Measurements from ENCODE around the gene RPP38. TPM values are rescaled to one million over a fixed set of nuclear protein-coding genes. Genes with fewer than 3 reads are reported as not detected.

RPP38 gene
- polyA plus RNA-seq, 3 donors: 8.1 to 13.8 (median 13.3) TPM

DNA sequence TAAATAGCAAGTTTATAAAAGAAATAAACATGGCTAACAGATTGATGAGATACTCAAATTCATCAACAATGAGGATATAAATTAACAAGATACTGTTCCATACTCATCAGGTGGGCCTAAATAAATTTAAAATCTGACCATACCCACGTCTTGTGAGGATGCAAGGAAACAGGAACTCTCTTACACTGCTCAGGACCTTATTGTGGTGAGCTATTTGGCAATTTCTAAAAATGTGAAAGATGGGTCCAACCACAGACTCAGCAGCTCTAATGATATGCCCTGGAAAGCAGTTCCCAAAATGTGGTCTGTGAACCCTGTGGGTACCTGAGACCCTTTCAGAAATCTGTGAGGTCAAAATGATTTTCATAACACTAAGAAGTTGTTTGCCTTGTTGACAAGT, 21.5 kb downstream of the RPP38 start:
- no peak overlapping the region for H2AFZ ChIP-seq (ENCODE audit: insufficient read depth, low read depth, low read length, poor library complexity, severe bottlenecking)
- Mint-ChIP-seq H3K27ac (no peak overlapping the region), H3K9me3 (peaks cover 0 to 3% (median 0%) of the 10 kb centered on the region in 7 donors), H3K4me1 (peaks cover 3% of the 10 kb centered on the region), H3K36me3 (peaks cover 11 to 15% of the 10 kb centered on the region in 2 donors), H3K27me3 (ENCODE audit: low read depth in 3 of 3) (no peaks in the 10 kb centered on the region), H3K4me3 (no peak overlapping the region)
- TF ChIP-seq, protein P1, sequence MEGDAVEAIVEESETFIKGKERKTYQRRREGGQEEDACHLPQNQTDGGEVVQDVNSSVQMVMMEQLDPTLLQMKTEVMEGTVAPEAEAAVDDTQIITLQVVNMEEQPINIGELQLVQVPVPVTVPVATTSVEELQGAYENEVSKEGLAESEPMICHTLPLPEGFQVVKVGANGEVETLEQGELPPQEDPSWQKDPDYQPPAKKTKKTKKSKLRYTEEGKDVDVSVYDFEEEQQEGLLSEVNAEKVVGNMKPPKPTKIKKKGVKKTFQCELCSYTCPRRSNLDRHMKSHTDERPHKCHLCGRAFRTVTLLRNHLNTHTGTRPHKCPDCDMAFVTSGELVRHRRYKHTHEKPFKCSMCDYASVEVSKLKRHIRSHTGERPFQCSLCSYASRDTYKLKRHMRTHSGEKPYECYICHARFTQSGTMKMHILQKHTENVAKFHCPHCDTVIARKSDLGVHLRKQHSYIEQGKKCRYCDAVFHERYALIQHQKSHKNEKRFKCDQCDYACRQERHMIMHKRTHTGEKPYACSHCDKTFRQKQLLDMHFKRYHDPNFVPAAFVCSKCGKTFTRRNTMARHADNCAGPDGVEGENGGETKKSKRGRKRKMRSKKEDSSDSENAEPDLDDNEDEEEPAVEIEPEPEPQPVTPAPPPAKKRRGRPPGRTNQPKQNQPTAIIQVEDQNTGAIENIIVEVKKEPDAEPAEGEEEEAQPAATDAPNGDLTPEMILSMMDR (IDR thresholded peaks at IDR 0.05): no peak
- no peaks in the 10 kb centered on the region for H3K27me3 ChIP-seq (ENCODE audit: control insufficient read depth in 2 of 2, insufficient read depth in 2 of 2, low read length in 2 of 2)
- H3K4me3 ChIP-seq (replicated peaks in 1 of 3; ENCODE audit: low read depth in 2 of 3, low read length in 3 of 3): no peak overlapping the region
- H3K9me3 ChIP-seq (replicated peaks in 1 of 2; ENCODE audit: control insufficient read depth in 1 of 2, insufficient read depth in 1 of 2, low read length in 2 of 2): no peaks in the 10 kb centered on the region
- WGBS (ENCODE audit: insufficient coverage): no CpG with 5 or more reads among the region's 1 CpG
- DNase-seq: no peak
- H3K9ac ChIP-seq (ENCODE audit: insufficient read depth, low read length, poor library complexity, severe bottlenecking): no peak overlapping the region
- H4K20me1 ChIP-seq (ENCODE audit: insufficient read depth, low read length): no peaks in the 10 kb centered on the region
- no peak overlapping the region for H3K27ac ChIP-seq (ENCODE audit: low read depth in 1 of 2, low read length in 2 of 2)
- H3K79me2 ChIP-seq (ENCODE audit: insufficient read depth, low read length): no peaks in the 10 kb centered on the region
- intact Hi-C loops (cut with micrococcal nuclease): no loop called here
- no peaks in the 10 kb centered on the region for H3K36me3 ChIP-seq (replicated peaks in 1 of 2; ENCODE audit: control insufficient read depth in 1 of 2, insufficient read depth in 2 of 2, low read length in 2 of 2)
- no peak overlapping the region for H3K4me2 ChIP-seq (replicated peaks; ENCODE audit: extremely low read depth, low read length, poor library complexity, severe bottlenecking)
- H3K4me1 ChIP-seq (ENCODE audit: control insufficient read depth in 1 of 2, insufficient read depth in 2 of 2, low read length in 2 of 2): peaks cover 0 to 4% of the 10 kb centered on the region in 2 donors

- no peak overlapping the region for H3K27ac Mint-ChIP-seq
- no peak for DNase-seq
- Histone ChIP-seq H3K4me2 (replicated peaks; ENCODE audit: extremely low read depth, low read length, poor library complexity, severe bottlenecking) (no peak overlapping the region), H2AFZ (ENCODE audit: insufficient read depth, low read depth, low read length, poor library complexity, severe bottlenecking) (no peak overlapping the region), H3K79me2 (ENCODE audit: insufficient read depth, low read length) (no peaks in the 10 kb centered on the region), H3K36me3 (replicated peaks in 1 of 2; ENCODE audit: control insufficient read depth in 1 of 2, insufficient read depth in 2 of 2, low read length in 2 of 2) (no peaks in the 10 kb centered on the region), H3K27me3 (ENCODE audit: control insufficient read depth in 2 of 2, insufficient read depth in 2 of 2, low read length in 2 of 2) (no peaks in the 10 kb centered on the region), H3K9ac (ENCODE audit: insufficient read depth, low read length, poor library complexity, severe bottlenecking) (no peak overlapping the region), H3K9me3 (replicated peaks in 1 of 2; ENCODE audit: control insufficient read depth in 1 of 2, insufficient read depth in 1 of 2, low read length in 2 of 2) (no peaks in the 10 kb centered on the region), H3K27ac (ENCODE audit: low read depth in 1 of 2, low read length in 2 of 2) (no peak overlapping the region), H3K4me1 (ENCODE audit: control insufficient read depth in 1 of 2, insufficient read depth in 2 of 2, low read length in 2 of 2) (peaks cover 0 to 4% of the 10 kb centered on the region in 2 donors), H3K4me3 (replicated peaks in 1 of 3; ENCODE audit: low read depth in 2 of 3, low read length in 3 of 3) (no peak overlapping the region), H4K20me1 (ENCODE audit: insufficient read depth, low read length) (no peaks in the 10 kb centered on the region)
- no peak overlapping the region for H3K4me3 Mint-ChIP-seq
- TF ChIP-seq, protein P1 (IDR thresholded peaks at IDR 0.05): no peak
- H3K9me3 Mint-ChIP-seq: peaks cover 0 to 3% (median 0%) of the 10 kb centered on the region in 7 donors
- peaks cover 3% of the 10 kb centered on the region for H3K4me1 Mint-ChIP-seq
- intact Hi-C loops (cut with micrococcal nuclease): no loop called here
- WGBS (ENCODE audit: insufficient coverage): 83% methylated on average over 1 of the region's 5 CpGs
- no peaks in the 10 kb centered on the region for H3K27me3 Mint-ChIP-seq (ENCODE audit: low read depth in 3 of 3)
- H3K36me3 Mint-ChIP-seq: peaks cover under 1 to 14% of the 10 kb centered on the region in 2 donors
Measured at GRCh38 chr10:15120523-15120922, 23.4 kb downstream of the RPP38 start.

Measured in CD14-positive monocyte (primary cell).